HG02678 (cell line): ENCODE measurements around the gene PRLH.
A peak's percentile ranks its signal among the peaks of the same experiment; 100 is the strongest.
"Not testable (repeated sequence)": the region's sequence is repeated elsewhere in the genome, so short reads cannot be mapped to it uniquely, and the experiment has no call there.

Source experiments
- ATAC-seq: cut with Tn5 transposase; IDR thresholded peaks from one replicate; pipeline ENCODE4 v1.9.1; 2021; ENCODE audit warnings: mild to moderate bottlenecking, moderate library complexity; ENCODE audit not compliant: unreplicated experiment

The PRLH gene

GRCh38 chr2:237581326-237581725, 15.0 kb downstream of the PRLH start:
- ATAC-seq = no peak

GRCh38 chr2:237581751-237582746, 15.7 kb downstream of the PRLH start:
- ATAC-seq = no peak

DNA sequence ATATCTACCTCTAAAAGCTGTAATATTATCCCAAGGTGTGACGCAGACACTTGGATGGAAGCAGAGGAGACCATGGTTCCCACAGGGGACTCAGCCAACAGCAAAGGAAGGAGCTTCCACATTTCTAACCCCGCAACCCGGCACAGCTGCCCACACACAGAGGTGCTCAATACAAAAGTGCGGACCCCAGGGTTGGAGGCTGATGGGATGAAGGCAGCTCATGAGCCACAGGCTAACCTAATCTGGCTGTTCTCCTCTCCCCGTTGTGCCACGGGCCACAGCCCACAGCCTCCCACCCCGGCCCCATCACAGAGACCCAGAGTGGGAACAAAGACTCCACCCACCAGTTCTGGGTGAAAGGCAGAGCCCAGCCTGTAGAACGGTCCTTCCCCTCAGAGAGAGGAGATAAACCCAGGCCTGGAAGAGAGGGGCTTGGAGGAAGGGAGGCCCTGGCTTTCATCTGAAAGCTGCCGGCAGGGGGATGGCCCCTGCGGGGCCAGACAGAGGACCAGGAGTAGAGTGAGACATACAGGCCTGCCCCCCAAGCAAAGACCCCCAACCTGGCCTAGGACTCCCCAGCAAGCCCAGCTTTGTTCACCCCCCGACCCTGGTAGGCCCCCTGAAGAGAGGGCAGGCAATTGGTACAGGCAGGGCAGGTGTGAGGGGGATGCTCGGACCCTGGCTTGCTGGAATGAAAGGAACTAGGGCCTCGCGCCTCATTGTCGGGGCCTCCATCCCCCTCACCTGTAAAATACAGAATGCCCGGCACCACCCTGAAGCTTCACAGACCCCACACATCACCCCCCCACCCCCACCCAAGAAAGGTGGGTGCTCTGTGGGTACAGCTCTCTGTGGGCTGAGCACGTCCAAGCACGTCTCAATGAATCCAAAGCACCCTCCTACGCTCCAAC, 17.3 kb downstream of the PRLH start:
- no peak for ATAC-seq

- ATAC-seq = no peak
Observed at GRCh38 chr2:237585590-237586221, 19.3 kb downstream of the PRLH start.

DNA sequence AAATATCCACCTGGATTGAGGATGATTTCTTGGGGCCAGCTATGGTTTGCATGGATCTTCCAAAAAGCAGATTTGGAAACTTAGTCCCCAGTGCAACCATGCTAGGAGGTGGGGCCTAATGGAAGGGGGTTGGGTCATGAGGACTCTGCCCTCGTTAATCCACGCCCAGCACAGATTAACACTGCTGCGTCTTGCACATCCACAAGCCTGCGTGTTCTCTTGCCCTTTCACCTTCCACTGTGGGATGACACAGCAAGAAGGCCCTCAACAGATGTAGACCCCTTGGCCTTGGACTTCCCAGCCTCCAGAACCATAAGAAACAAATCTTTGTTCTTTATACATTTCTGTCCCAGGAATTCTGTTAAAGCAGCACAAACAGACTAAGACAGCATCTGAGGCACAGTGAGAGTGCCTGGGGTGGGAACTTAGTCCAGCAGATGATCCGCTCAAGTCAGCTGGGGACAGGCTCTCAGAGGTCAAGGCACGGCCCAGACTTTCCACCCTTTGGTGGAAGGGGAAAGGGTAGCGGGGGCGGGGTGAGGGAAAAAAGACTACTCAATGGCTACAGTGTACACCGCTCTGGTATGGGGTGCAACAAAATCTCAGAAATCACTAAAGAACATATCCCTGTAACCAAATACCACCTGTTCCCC, 21.8 kb downstream of the PRLH start:
- no peak for ATAC-seq

DNA sequence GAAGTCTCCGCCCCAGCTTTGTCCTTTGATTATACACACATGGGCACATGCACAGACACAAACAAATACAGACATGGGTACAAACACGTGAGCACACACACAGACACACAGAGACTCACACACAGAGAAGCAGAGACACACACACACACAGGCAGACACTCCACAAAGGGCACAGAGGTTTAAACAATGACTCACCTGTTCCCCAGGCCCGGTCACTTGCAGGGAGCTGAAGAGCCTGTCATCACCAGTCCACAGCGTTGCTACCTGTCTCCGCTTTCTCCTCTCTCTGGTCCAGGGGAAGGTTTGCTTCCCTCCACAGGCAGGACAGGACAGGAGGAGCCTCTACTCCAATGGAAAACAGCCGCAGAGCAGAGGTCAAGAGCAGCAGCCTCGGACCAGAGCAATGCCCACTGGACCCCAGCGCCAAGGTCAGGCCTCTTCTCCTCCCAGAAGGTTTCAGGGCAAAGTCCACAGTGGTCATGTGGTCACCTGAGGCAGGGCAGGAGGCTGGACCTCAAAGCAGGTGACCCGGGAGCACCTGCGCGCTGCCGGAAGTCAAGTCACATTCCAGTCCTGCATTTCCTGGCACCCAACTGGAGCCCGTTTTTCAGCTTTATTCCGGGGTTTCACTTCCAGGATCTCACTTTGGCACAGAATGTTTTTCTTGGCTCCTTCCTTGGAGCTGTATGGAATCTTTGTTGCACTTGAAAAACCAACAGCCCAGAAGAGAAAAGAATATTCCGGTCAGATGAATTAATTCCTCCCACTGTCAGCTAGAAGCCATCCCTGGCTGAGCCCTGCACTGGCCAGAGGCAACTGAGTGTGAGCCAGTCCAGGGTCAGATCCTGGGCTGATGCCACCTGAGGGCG, 24.1 kb downstream of the PRLH start, which contains the start of gene RAB17:
Gene RAB17, minus strand, starts transcription at position 463 of the 869 bp plus-strand sequence. CDS start 4,580 bp downstream, outside the sequence.
- ATAC-seq = no peak

- ATAC-seq = peak; percentile 51
Observed at GRCh38 chr2:237591141-237591881, 24.9 kb downstream of the PRLH start.

DNA sequence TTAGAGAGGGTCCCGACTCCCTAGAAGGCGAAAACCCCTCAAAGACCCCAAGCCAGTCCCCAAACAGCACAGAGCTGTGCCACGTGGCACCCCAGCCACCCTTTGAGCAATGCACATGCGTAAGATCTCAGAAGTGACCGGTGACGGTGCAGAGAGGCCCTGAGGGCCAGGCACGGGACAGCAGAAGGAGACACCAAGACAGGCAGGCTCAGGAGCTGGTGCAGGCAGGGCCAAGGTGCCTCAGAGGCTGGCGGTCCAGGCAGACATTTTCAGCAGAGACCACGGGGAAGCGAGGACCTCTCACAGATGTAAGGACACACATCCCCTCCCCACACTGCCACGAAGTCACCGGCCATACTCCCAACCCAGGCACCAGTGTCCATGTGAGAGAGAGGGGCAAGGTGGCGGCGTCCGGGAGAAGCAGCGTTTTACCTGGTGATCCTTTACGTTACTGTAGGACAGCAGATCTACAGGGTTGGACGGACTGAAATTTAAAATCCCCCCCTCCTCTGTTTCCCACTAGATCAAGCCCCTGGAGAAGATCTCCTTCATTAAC, 26.1 kb downstream of the PRLH start:
- no peak for ATAC-seq

DNA sequence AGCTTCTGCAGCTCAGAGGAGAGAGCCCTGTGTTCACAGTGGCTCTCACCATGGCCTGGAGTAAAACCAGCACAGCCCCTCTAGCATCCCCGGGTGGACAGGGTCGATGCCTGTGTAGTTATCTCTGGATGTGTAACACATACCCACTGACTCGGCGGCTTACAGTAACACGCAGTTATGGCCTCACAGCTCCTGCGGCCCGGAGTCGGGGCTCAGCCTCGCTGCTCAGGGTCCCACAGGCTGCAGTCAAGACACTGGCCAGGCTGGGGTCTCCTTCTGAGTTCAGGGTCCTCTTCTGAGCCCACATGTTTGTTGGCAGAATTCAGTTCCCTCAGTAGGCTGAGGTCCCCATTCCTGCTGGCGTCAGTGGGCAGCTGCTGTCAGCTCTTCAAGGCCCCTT, 26.7 kb downstream of the PRLH start:
- ATAC-seq = no peak

DNA sequence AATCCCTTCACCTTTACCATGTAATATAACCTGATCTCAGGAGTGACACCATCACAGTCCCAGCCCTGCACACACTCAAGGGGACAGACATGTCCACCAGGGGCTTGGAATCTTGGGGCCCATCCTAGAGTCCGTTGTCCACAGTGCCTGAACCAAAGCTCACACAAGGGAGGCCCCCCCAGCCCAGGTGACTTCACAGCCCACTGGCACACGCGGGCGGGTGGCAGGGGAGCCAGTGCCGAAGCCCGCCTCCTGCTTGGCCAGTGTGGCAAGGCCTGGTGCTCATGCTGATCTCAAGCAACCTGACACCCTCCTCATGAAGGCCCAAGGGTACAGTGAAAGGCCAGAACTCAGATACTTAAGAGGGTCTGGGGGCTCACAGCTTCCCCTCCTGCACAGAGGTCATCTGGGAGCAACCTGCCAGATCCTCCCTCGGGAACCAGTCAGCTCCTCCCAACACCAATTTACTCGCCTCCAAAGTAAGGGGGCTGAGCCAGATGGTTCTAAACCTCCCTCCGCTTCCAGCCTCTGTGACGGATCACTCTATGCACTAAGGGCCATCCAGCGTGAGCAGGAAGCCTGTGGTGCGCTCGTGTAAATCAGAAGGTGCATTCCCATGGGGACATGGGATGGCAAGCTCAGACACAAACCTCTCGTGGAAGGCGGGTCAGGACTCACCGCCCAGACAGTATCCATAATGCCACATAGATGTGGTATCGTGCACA, 27.4 kb downstream of the PRLH start:
- ATAC-seq = no peak

GRCh38 chr2:237594514-237594871, 28.1 kb downstream of the PRLH start:
- ATAC-seq = no peak

DNA sequence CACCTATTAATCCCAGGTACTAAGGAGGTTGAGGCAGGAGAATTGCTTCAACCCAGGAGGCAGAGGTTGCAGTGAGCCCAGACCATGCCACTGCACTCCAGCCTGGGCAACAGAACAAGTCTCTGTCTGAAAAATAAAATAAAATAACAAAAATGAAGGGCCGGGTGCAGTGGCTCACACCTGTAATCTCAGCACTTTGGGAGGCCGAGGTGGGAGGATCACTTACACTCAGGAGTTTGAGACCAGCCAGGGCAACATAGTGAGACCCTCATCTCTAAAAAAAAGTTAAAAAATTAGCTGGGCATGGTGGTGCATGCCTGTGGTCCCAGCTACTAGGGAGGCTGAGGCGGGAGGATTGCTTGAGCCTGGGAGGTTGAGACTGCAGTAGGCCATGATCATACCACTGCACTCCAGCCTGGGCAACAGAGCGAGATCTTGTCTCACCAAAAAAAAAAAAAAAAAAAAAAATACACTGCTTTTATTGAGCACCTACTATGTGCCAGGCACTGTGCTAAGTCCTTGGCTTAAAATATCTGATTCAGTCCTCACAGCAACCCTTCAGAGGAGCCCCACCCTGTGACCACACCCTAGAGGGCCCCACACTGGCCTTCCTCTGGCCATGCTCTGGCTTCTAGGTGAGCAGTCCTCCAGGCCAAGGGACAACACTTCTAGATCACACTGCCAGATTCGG, 29.6 kb downstream of the PRLH start:
- not testable (repeated sequence) for ATAC-seq

DNA sequence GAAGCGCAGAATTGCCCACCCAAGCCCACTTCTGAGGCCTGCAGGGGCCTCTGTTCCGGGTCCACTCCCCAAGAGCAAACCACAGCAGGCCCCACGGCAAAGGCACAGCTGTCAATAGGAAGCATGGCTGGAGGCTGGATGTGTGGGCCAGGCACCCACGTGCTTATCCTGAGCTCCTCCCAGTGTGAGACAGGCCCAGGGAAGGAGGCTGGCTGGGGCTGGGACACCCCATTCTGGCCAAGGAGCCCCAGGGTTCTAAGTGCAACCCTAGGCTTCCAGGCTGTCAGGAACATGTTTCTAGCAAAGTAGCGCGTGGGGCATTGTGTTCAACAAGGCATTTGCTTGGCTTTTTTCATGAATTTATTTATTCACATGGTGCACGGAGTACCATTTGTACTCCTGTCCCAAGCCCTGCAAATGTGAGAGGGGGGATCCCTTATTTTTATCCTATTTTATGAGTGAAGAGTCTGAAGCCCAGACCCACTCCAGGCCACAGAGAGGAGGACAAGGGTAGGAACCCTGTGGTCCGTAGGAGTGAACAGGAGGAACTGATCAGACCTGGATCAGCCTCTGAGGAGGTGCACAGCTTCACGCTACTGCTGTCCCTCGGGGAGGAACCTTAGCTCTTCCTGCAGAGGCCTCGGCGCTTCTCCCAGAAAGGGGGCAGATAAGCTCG, 30.3 kb downstream of the PRLH start:
- ATAC-seq = no peak

DNA sequence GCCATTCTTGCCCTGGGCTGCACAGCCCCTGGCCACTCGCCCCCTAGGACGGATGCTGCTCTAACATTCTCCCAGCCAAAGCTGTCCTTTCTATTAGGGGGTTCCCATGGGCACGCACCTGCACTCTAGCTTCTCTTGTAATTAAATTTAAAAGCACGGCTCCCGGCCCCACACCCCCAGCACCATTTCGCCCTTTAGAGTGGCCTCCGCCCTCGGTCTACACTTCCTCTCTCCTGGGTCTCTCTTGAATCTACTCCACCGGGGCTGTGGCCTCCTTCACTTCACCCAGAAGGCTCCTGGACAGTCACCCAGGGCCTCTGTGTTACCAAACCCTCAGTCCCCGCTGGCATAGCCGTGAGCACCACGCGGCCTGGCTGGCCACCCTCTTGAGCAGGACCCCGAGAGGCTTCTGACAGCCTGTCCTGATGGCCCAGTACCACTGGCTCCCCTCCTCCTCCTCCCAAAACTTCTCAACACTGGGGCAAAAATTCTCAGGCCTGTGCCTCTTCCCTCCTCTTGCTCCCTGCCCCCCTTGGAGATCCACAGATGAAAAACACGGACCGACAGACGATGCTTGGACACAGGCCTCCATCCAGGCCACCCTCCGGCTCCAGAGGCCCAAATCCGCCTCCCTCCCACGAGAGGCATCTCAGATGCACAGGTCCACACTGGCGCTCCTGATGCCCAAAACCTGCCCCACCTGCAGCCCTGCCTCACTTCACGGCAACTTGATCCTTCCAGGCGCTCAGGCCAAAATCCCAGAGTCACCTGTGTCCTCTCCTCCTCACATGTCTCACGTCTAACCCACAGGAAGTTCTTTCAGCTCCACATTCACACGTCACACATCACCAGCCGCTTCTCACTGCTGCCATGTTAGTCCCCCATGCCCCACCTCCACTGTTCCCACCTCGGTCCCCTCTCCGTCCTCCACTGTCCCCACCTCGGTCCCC, 31.1 kb downstream of the PRLH start:
- no peak for ATAC-seq

DNA sequence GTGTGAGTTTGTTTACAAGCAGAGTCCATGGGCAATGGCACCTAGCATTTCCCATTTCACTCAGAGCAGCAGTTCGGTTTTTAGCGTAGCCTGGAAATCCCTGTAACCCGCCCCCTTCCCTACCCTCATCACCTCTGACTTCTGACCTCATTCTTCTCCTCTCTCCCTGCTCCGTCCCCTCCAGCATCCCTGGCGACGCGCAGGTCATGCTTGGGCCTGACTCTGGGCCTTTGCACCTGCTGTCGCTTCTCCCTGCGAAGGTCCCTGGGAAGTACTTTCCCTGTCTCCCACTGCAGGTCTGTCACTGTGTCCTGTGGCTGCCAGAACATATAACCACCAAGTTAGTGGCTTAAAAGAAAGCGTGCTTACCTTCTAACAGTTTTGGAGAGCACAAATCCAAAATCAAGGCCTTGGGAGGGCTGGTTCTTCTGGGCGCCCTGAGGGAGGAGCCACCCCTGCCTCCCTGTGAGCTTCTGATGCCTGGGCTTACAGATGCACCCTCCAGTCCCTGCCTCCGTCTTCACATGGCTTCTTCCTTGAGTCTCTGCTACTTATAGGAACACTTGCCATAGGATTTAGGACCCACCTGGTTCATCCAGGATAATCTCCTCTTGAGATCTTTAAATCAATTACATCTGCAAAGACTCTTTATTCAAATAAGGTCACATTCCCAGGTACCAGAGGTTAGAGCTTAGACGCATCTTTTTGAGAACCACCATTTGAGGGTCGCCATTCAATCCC, 32.3 kb downstream of the PRLH start:
- ATAC-seq = no peak
